Panc1 (cell line): ENCODE results near the gene C1QTNF12.

Experiments
- CTCF ChIP-seq: fragments of 450-650 bp; IDR thresholded peaks from 2 replicates; pipeline ENCODE4 v1.5.1; 2017; ENCODE audit warnings: mild to moderate bottlenecking
- POLR2AphosphoS5 ChIP-seq: IDR thresholded peaks from 2 replicates; pipeline ENCODE4 v1.6.1; 2012; ENCODE audit warnings: mild to moderate bottlenecking, low read depth, low read length, moderate library complexity
- TCF7L2 ChIP-seq: IDR thresholded peaks from 2 replicates; pipeline ENCODE4 v1.6.1; 2011; ENCODE audit warnings: mild to moderate bottlenecking, low read depth, low read length, inconsistent platforms
- TF ChIP-seq, protein P1 (sequence below), 2 experiments: IDR thresholded peaks; 2 replicates each; pipeline ENCODE4 v1.6.1; 2011 to 2012; ENCODE audit warnings: low read depth in 2 of 2, control low read depth in 1 of 2, low read length in 1 of 2, mild to moderate bottlenecking in 1 of 2, moderate library complexity in 1 of 2; ENCODE audit not compliant: insufficient read depth in 1 of 2

DNA sequence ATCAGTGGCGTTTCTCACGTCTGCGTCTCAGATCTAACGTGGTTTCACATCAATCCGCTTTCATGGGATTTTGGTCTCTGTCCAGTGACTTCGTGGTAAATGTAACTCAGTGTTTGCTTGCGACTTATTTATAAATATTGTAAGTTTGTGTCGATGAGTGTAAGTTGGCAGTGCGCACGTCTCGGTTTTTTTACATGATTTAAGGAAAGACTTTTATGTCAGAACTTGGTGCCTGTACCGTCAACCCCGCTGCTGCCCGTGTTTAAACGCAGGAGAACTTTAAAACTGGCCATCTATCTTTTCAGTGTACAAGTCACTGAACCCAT lies 13.0 kb downstream of the C1QTNF12 start:
- TF ChIP-seq, protein P1, sequence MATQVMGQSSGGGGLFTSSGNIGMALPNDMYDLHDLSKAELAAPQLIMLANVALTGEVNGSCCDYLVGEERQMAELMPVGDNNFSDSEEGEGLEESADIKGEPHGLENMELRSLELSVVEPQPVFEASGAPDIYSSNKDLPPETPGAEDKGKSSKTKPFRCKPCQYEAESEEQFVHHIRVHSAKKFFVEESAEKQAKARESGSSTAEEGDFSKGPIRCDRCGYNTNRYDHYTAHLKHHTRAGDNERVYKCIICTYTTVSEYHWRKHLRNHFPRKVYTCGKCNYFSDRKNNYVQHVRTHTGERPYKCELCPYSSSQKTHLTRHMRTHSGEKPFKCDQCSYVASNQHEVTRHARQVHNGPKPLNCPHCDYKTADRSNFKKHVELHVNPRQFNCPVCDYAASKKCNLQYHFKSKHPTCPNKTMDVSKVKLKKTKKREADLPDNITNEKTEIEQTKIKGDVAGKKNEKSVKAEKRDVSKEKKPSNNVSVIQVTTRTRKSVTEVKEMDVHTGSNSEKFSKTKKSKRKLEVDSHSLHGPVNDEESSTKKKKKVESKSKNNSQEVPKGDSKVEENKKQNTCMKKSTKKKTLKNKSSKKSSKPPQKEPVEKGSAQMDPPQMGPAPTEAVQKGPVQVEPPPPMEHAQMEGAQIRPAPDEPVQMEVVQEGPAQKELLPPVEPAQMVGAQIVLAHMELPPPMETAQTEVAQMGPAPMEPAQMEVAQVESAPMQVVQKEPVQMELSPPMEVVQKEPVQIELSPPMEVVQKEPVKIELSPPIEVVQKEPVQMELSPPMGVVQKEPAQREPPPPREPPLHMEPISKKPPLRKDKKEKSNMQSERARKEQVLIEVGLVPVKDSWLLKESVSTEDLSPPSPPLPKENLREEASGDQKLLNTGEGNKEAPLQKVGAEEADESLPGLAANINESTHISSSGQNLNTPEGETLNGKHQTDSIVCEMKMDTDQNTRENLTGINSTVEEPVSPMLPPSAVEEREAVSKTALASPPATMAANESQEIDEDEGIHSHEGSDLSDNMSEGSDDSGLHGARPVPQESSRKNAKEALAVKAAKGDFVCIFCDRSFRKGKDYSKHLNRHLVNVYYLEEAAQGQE (IDR thresholded peaks at IDR 0.05; ENCODE audit: insufficient read depth in 1 of 2, low read depth in 2 of 2, low read length in 1 of 2), result no peak
- TF ChIP-seq POLR2AphosphoS5 (no peak), CTCF (no peak), TCF7L2 (no peak)
